ENCODE results near the gene THSD7B. TPM values are rescaled to one million over a fixed set of nuclear protein-coding genes. Genes with fewer than 3 reads are reported as not detected.

The THSD7B gene
- total RNA-seq, 2 experiments from 2014 or later: not detected

DNA sequence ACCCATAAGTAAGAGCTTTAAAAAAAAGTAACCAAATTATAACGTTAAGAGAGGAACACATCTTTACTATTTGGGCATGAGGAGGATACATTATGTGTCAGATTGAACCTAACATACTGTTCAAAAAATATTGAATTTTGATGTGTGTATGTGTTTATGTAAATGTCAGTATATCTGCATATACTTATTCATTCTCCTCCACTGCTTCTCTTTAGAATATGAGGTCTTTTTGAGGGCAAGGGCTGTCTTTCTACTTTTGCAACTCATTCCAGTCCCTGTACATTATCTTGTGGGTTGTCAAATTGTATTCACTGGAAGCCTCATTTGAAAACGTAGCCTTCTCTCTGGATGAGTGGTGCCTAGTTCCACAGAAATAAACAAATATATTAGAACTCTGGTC is 689.5 kb downstream of the THSD7B start:
- H3K4me1 Mint-ChIP-seq (ENCODE audit: low read depth): no peaks in the 10 kb centered on the region
- no peak overlapping the region for H3K4me3 Mint-ChIP-seq
- DNase-seq: no peak
- CTCF ChIA-PET: interaction anchor here (0.6 to 1.7 kb wide), 2 partner anchors 23 to 650 kb away, joined by 3 to 4 read pairs; no protein-coding TSS in a partner anchor
- no peaks in the 10 kb centered on the region for H3K9me3 Mint-ChIP-seq
- H3K27me3 Mint-ChIP-seq (ENCODE audit: low read depth): no peaks in the 10 kb centered on the region
- intact Hi-C loops (cut with micrococcal nuclease): no loop called here
- H3K36me3 Mint-ChIP-seq (ENCODE audit: low read depth): no peaks in the 10 kb centered on the region
- no peak overlapping the region for H3K27ac Mint-ChIP-seq

DNA sequence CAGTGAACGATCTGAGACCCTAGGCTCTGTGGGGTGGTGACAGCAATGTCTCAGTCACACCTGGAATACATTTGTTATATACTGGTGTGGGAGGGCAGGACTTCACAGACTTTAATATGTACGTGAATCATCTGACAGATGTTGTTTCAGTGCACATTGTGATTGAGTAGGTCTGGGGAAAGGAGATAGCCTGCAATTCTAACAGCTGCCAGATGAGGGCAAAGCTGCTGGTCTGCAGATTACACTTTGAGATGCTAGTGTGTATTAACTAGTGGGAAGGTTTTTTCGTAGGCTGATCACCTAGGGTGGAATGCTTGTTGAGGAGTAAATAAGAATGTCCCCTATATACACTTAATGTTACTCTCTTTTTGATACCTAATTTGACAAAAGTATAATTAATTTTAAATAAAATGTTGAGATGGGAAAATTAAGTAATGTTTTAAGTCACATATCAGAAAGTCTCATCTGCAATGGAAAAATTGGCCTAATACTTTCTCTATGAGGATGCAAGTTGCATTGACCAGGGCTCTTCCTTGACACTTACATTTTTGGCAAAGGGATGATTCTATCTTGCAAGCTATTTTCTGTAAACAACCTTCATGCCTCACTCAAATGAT is 702.0 kb downstream of the THSD7B start:
- H3K27me3 Mint-ChIP-seq (ENCODE audit: low read depth): no peaks in the 10 kb centered on the region
- DNase-seq: peak; percentile 14
- no peak overlapping the region for H3K4me3 Mint-ChIP-seq
- H3K9me3 Mint-ChIP-seq: no peaks in the 10 kb centered on the region
- CTCF ChIA-PET: no interaction called here
- H3K36me3 Mint-ChIP-seq (ENCODE audit: low read depth): no peaks in the 10 kb centered on the region
- H3K27ac Mint-ChIP-seq: no peak overlapping the region
- H3K4me1 Mint-ChIP-seq (ENCODE audit: low read depth): no peaks in the 10 kb centered on the region
- intact Hi-C loops (cut with micrococcal nuclease): no loop called here

- CTCF ChIA-PET: no interaction called here
- Mint-ChIP-seq H3K4me1 (ENCODE audit: low read depth) (no peaks in the 10 kb centered on the region), H3K4me3 (no peak overlapping the region), H3K27me3 (ENCODE audit: low read depth) (no peaks in the 10 kb centered on the region), H3K36me3 (ENCODE audit: low read depth) (no peaks in the 10 kb centered on the region), H3K9me3 (peaks cover 3% of the 10 kb centered on the region), H3K27ac (no peak overlapping the region)
- DNase-seq: no peak
- intact Hi-C loops (cut with micrococcal nuclease): no loop called here
These were observed 727.9 kb downstream of the THSD7B start for GRCh38 chr2:137493261-137493660.

DNA sequence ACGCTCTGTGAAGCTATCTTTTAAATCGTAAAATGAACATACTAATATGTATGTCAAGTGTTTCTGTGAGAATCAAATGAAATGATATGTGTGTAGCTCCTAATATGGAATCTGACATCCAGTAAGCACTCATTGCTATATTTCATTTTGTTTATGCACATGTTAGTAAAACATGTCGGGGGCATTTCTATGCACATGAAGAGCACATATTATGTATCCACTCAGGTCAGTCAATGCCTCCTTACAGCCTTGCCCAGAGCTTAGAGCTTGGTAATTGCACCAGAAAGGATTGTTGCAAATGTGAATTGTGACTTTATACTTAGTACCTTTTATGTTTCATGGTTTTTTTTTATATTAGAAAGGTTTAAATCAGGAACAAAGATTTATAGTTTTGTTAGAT is 735.3 kb downstream of the THSD7B start:
- no peaks in the 10 kb centered on the region for H3K9me3 Mint-ChIP-seq
- CTCF ChIA-PET: no interaction called here
- H3K27me3 Mint-ChIP-seq (ENCODE audit: low read depth): no peaks in the 10 kb centered on the region
- no peak overlapping the region for H3K4me3 Mint-ChIP-seq
- DNase-seq: no peak
- intact Hi-C loops (cut with micrococcal nuclease): no loop called here
- H3K4me1 Mint-ChIP-seq (ENCODE audit: low read depth): no peaks in the 10 kb centered on the region
- no peak overlapping the region for H3K27ac Mint-ChIP-seq
- H3K36me3 Mint-ChIP-seq (ENCODE audit: low read depth): no peaks in the 10 kb centered on the region

DNA sequence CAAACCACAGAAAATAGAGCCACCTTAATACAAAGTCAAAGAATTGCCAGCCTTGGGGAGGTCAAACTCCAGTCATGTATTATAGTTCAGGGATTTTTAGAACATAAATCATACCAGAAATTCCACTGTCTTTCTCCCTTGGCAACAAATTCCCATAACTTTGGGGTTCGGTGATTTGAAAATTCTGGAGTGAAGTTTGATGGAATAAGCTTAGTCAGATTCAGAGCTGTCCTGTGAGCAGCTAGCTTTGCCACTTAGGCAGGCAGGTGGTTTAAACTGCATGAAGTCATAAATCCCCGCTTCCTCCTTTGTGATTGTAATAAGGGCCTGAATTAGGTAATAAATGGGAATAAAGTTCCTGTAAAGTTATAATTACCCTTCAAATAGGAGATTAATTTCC is 741.9 kb downstream of the THSD7B start:
- CTCF ChIA-PET: interaction anchor here (1.2 kb wide), 1 partner anchor 9 kb away, joined by 3 read pairs; no protein-coding TSS in a partner anchor
- DNase-seq: no peak
- no peaks in the 10 kb centered on the region for H3K4me1 Mint-ChIP-seq (ENCODE audit: low read depth)
- H3K27me3 Mint-ChIP-seq (ENCODE audit: low read depth): no peaks in the 10 kb centered on the region
- H3K36me3 Mint-ChIP-seq (ENCODE audit: low read depth): no peaks in the 10 kb centered on the region
- intact Hi-C loops (cut with micrococcal nuclease): no loop called here
- H3K27ac Mint-ChIP-seq: no peak overlapping the region
- no peak overlapping the region for H3K4me3 Mint-ChIP-seq
- no peaks in the 10 kb centered on the region for H3K9me3 Mint-ChIP-seq

- CTCF ChIA-PET: no interaction called here
- Mint-ChIP-seq H3K27ac (no peak overlapping the region), H3K4me3 (no peak overlapping the region), H3K4me1 (ENCODE audit: low read depth) (no peaks in the 10 kb centered on the region), H3K27me3 (ENCODE audit: low read depth) (no peaks in the 10 kb centered on the region), H3K36me3 (ENCODE audit: low read depth) (no peaks in the 10 kb centered on the region), H3K9me3 (no peaks in the 10 kb centered on the region)
- DNase-seq: no peak
- intact Hi-C loops (cut with micrococcal nuclease): no loop called here
These were observed 743.5 kb downstream of the THSD7B start for GRCh38 chr2:137508739-137509384.

DNA sequence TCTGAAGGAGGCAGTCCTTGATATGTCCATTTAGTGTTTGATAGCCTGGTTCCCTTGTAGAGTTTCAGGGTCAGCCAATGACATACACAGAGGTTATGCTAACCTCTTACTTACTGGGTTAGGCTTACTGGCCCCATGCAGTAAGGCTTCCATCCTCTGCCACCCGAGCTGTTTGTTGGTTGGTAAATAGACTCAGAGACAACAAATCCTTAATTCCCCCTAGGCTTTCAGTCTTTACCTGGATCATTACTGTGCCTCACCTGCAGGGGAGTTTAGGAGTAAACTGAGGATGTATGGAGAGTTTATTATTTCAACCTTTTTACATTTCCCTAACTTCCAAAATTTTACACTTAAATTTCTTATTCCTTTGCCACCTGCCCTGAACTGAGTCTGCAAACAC is 746.2 kb downstream of the THSD7B start:
- Mint-ChIP-seq H3K4me3 (no peak overlapping the region), H3K36me3 (ENCODE audit: low read depth) (no peaks in the 10 kb centered on the region), H3K9me3 (no peaks in the 10 kb centered on the region), H3K4me1 (ENCODE audit: low read depth) (no peaks in the 10 kb centered on the region), H3K27me3 (ENCODE audit: low read depth) (no peaks in the 10 kb centered on the region), H3K27ac (no peak overlapping the region)
- DNase-seq: no peak
- intact Hi-C loops (cut with micrococcal nuclease): no loop called here
- CTCF ChIA-PET: no interaction called here

- intact Hi-C loops (cut with micrococcal nuclease): no loop called here
- CTCF ChIA-PET: no interaction called here
- H3K27ac Mint-ChIP-seq: no peak overlapping the region
- no peaks in the 10 kb centered on the region for H3K36me3 Mint-ChIP-seq (ENCODE audit: low read depth)
- H3K4me1 Mint-ChIP-seq (ENCODE audit: low read depth): no peaks in the 10 kb centered on the region
- H3K9me3 Mint-ChIP-seq: no peaks in the 10 kb centered on the region
- DNase-seq: no peak
- H3K27me3 Mint-ChIP-seq (ENCODE audit: low read depth): no peaks in the 10 kb centered on the region
- H3K4me3 Mint-ChIP-seq: no peak overlapping the region
These were observed 756.6 kb downstream of the THSD7B start for GRCh38 chr2:137521653-137522619.

- Mint-ChIP-seq H3K27me3 (ENCODE audit: low read depth) (no peaks in the 10 kb centered on the region), H3K27ac (no peak overlapping the region), H3K4me3 (no peak overlapping the region), H3K9me3 (no peaks in the 10 kb centered on the region), H3K36me3 (ENCODE audit: low read depth) (no peaks in the 10 kb centered on the region), H3K4me1 (ENCODE audit: low read depth) (no peaks in the 10 kb centered on the region)
- intact Hi-C loops (cut with micrococcal nuclease): no loop called here
- no peak for DNase-seq
- CTCF ChIA-PET: no interaction called here
These were observed 757.3 kb downstream of the THSD7B start for GRCh38 chr2:137522620-137523011.

DNA sequence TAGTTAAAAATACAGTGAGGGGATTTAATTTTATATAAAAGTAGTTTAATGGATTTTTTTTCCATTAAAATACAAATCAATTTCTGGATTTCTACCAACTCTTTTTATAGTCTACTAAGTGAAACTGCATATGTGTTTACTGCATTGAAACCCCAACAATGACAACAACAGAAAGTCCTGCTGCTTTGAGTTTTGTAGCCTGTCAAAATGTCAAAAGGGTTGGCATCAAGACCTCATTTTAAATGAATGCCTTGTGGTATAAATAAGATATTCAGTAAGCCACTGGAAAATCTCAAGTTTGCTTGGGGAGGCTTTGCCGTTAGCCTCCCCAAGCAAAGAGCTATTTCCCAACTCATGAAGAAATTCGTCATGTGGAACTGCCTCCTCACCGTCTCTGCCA is 758.6 kb downstream of the THSD7B start:
- CTCF ChIA-PET: no interaction called here
- Mint-ChIP-seq H3K4me3 (no peak overlapping the region), H3K36me3 (ENCODE audit: low read depth) (no peaks in the 10 kb centered on the region), H3K9me3 (no peaks in the 10 kb centered on the region), H3K27me3 (ENCODE audit: low read depth) (no peaks in the 10 kb centered on the region), H3K27ac (no peak overlapping the region), H3K4me1 (ENCODE audit: low read depth) (no peaks in the 10 kb centered on the region)
- no peak for DNase-seq
- intact Hi-C loops (cut with micrococcal nuclease): no loop called here

GRCh38 chr2:137525132-137525531 is 759.8 kb downstream of the THSD7B start:
- Mint-ChIP-seq H3K4me3 (no peak overlapping the region), H3K36me3 (ENCODE audit: low read depth) (no peaks in the 10 kb centered on the region), H3K4me1 (ENCODE audit: low read depth) (no peaks in the 10 kb centered on the region), H3K27me3 (ENCODE audit: low read depth) (no peaks in the 10 kb centered on the region), H3K9me3 (no peaks in the 10 kb centered on the region), H3K27ac (no peak overlapping the region)
- CTCF ChIA-PET: no interaction called here
- intact Hi-C loops (cut with micrococcal nuclease): no loop called here
- DNase-seq: no peak

- Mint-ChIP-seq H3K27ac (no peak overlapping the region), H3K4me1 (ENCODE audit: low read depth) (no peaks in the 10 kb centered on the region), H3K9me3 (no peaks in the 10 kb centered on the region), H3K36me3 (ENCODE audit: low read depth) (no peaks in the 10 kb centered on the region), H3K27me3 (ENCODE audit: low read depth) (no peaks in the 10 kb centered on the region), H3K4me3 (no peak overlapping the region)
- intact Hi-C loops (cut with micrococcal nuclease): no loop called here
- CTCF ChIA-PET: no interaction called here
- no peak for DNase-seq
These were observed 760.4 kb downstream of the THSD7B start for GRCh38 chr2:137525641-137526190.

Measured in activated naive CD4-positive, alpha-beta T cell treated with anti-CD3 and anti-CD28 coated beads for 36 hours (primary cell).